Glutamatergic neuron (in vitro differentiated cells): ENCODE results near the gene ZDHHC13. TPM values are rescaled to one million over a fixed set of nuclear protein-coding genes. Genes with fewer than 3 reads are reported as not detected.

Source experiments
- DNase-seq: peaks from one replicate; pipeline ENCODE4 v3.0.0; 2022
- H3K27ac Mint-ChIP-seq: one replicate; pipeline ENCODE4 v1.8.0; 2020; ENCODE audit warnings: mild to moderate bottlenecking, mixed read lengths, inconsistent platforms; ENCODE audit not compliant: unreplicated experiment
- H3K27me3 Mint-ChIP-seq: one replicate; pipeline ENCODE4 v1.8.0; 2020; ENCODE audit warnings: mild to moderate bottlenecking, moderate library complexity, mixed read lengths, inconsistent platforms; ENCODE audit not compliant: unreplicated experiment
- H3K36me3 Mint-ChIP-seq: one replicate; pipeline ENCODE4 v1.8.0; 2020; ENCODE audit warnings: mild to moderate bottlenecking, mixed read lengths, inconsistent platforms; ENCODE audit not compliant: unreplicated experiment
- H3K4me1 Mint-ChIP-seq: one replicate; pipeline ENCODE4 v1.8.0; 2020; ENCODE audit warnings: mild to moderate bottlenecking, low read depth, mixed read lengths, inconsistent platforms; ENCODE audit not compliant: unreplicated experiment
- H3K4me3 Mint-ChIP-seq: one replicate; pipeline ENCODE4 v1.8.0; 2020; ENCODE audit warnings: mild to moderate bottlenecking, mixed read lengths, inconsistent platforms; ENCODE audit not compliant: unreplicated experiment
- H3K9me3 Mint-ChIP-seq: one replicate; pipeline ENCODE4 v1.8.0; 2020; ENCODE audit warnings: mild to moderate bottlenecking, moderate library complexity, mixed read lengths, inconsistent platforms; ENCODE audit not compliant: unreplicated experiment
- total RNA-seq: library from RNA; stranded (reverse); fragmentation: NEBNext Ultra II Directional; extraction: Animal tissue kit (Norgen Biotek cat#: 25700); gene quantifications from one replicate; pipeline ENCODE4 v1.2.1, GENCODE V29; 2021; ENCODE audit not compliant: unreplicated experiment
- TF ChIP-seq, protein P1 (sequence below): fragments of 200-600 bp; sonication (generic); IDR thresholded peaks from one replicate; pipeline ENCODE4 v1.5.0; 2021; ENCODE audit not compliant: partially characterized antibody, unreplicated experiment

Gene ZDHHC13
- total RNA-seq, 1 donor from 2014 or later, result 21.9 TPM

DNA sequence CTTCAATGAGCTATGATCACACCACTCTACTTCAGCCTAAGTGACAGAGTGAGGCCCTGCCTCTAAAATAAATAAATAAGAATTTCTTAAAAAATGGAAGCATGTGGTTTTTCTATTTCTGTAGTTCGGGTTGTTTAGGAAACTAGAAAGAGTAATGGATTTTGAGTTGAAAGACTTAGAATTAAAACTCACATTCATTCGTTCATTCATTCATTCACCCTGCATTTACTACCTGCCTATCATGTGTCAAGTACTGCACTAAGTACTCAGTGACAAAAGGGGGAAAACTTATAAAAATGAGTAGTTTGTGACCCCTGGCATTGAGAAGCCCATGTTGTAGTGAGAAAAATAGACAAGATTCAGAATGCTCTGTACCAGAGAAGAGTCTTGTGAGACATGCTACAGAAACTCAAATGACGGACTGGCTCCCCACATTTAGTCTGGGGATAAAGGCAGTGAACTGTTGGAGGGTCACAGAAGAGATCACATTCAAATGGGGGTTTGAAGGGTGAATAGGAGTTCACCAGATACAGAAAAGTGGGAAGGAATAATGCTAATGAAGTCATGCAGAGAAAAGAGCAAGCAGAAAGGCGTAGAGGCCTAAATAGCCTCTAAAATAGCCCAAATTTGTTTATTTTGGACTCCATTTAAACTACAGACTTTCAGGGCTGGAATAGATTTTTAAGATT lies 77.8 kb downstream of the ZDHHC13 start:
- no peaks in the 10 kb centered on the region for H3K9me3 Mint-ChIP-seq
- no peaks in the 10 kb centered on the region for H3K36me3 Mint-ChIP-seq
- H3K4me1 Mint-ChIP-seq, result no peaks in the 10 kb centered on the region
- no peaks in the 10 kb centered on the region for H3K27me3 Mint-ChIP-seq
- DNase-seq, result no peak
- TF ChIP-seq, protein P1, sequence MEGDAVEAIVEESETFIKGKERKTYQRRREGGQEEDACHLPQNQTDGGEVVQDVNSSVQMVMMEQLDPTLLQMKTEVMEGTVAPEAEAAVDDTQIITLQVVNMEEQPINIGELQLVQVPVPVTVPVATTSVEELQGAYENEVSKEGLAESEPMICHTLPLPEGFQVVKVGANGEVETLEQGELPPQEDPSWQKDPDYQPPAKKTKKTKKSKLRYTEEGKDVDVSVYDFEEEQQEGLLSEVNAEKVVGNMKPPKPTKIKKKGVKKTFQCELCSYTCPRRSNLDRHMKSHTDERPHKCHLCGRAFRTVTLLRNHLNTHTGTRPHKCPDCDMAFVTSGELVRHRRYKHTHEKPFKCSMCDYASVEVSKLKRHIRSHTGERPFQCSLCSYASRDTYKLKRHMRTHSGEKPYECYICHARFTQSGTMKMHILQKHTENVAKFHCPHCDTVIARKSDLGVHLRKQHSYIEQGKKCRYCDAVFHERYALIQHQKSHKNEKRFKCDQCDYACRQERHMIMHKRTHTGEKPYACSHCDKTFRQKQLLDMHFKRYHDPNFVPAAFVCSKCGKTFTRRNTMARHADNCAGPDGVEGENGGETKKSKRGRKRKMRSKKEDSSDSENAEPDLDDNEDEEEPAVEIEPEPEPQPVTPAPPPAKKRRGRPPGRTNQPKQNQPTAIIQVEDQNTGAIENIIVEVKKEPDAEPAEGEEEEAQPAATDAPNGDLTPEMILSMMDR, result no peak
- no peak overlapping the region for H3K27ac Mint-ChIP-seq
- H3K4me3 Mint-ChIP-seq, result no peak overlapping the region

DNA sequence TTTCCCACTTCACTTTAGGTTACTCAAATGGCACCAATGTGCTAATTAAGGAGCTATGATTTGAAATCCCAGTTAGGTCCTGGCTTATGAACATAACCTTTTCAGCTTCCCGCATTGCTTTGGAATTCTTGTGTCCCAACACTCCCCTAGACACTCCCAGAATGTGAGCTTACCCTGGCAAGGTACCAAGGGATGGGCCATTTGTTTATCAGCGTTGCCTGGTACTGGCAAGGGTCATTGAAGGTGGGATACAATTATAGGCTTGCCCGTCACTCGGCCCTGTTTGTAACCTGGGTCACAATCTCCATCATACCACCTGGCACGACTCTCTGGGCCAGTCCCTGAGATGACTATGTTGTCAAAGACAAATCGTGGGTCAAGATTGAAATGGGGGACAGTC lies 79.5 kb downstream of the ZDHHC13 start:
- Mint-ChIP-seq H3K9me3 (no peaks in the 10 kb centered on the region), H3K4me1 (no peaks in the 10 kb centered on the region), H3K4me3 (no peak overlapping the region), H3K27ac (no peak overlapping the region), H3K36me3 (no peaks in the 10 kb centered on the region), H3K27me3 (no peaks in the 10 kb centered on the region)
- DNase-seq, result no peak
- TF ChIP-seq, protein P1, result no peak

DNA sequence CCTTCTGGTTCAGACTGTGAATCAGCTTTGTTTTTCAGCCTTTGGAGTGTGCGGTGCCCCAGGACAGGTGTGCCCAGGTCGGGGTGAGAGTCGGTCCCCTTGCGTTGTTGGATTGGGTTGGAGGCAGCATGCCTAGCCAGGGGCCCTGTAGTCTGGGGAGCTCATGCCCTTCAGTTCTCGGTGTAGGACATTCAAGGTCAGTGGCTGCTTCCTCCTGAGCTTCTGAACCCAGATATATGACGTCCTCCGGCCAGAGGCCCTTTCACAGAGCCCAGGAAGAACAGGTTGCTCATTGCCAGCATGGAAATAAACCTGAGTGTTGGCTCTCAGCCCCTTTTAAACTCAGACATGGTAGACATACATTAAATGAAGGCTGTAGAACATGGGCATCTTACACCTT lies 82.1 kb downstream of the ZDHHC13 start:
- TF ChIP-seq, protein P1, result no peak
- Mint-ChIP-seq H3K36me3 (no peaks in the 10 kb centered on the region), H3K27ac (no peak overlapping the region), H3K9me3 (no peaks in the 10 kb centered on the region), H3K27me3 (no peaks in the 10 kb centered on the region), H3K4me1 (no peaks in the 10 kb centered on the region), H3K4me3 (no peak overlapping the region)
- DNase-seq, result no peak

DNA sequence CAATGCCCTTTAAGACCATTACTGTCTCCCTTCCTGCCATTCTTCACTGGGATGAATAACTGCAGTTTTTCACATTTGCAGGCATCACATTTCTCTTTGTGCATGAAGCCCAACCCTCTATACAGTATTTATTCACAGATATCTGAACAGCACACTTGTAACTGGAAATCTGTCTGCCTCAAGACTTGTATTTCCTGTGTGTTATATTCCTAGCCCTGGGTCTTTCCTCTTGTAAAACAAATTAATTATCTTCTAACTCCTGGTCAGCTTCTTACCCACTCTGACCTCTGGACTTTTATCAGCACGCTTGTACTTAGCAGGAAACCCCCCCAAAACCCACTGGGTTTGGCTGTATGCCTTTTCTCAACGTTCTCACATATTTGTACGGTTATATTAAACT lies 82.8 kb downstream of the ZDHHC13 start:
- no peaks in the 10 kb centered on the region for H3K9me3 Mint-ChIP-seq
- no peaks in the 10 kb centered on the region for H3K27me3 Mint-ChIP-seq
- no peaks in the 10 kb centered on the region for H3K4me1 Mint-ChIP-seq
- no peak for DNase-seq
- H3K27ac Mint-ChIP-seq, result no peak overlapping the region
- no peak overlapping the region for H3K4me3 Mint-ChIP-seq
- H3K36me3 Mint-ChIP-seq, result no peaks in the 10 kb centered on the region
- TF ChIP-seq, protein P1, result no peak

DNA sequence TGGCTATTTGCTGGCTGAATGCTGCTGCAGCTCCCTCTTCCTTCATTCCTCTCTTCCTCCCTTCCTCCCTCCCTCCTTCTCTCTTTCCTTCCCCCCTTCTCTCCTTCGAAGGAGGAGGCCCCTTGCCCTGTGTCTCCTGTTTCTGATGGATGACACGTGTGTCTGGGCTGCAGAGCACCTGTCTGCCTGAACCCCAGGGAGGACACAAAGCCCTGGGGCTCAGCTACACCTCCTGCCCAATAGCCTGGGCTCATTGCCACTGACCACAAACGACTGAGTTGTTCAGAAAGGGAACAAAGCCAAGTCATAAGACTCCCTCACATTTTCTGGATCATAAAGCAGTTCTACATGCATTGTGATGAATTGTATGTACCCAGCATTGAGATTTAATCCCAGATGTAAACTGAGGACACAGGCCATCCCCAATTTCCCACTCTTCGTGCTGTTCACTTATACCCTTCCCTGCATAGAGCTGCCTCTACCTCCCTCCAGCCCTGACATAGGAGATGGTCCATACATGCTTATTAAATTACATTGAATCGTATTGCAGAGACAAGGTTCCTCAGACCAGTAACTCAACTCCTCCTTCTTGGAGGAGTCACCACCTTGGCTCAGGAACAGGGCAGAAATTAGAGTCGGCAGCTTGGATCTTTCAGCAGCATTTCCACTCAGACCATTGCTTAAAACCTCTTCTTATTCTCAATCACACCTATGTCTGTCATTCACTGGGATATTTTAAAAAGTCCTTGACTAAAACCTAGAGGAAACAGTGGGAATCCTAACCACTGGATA lies 83.6 kb downstream of the ZDHHC13 start:
- Mint-ChIP-seq H3K4me3 (no peak overlapping the region), H3K27ac (no peak overlapping the region)

More for the DNA sequence above, 83.6 kb downstream of the ZDHHC13 start:
- TF ChIP-seq, protein P1, result no peak
- Mint-ChIP-seq H3K36me3 (no peaks in the 10 kb centered on the region), H3K9me3 (no peaks in the 10 kb centered on the region), H3K4me1 (no peaks in the 10 kb centered on the region), H3K27me3 (no peaks in the 10 kb centered on the region)
- DNase-seq, result no peak
